HCT116 (cell line): ENCODE data around the gene SPOCD1. TPM values are rescaled to one million over a fixed set of nuclear protein-coding genes. Genes with fewer than 3 reads are reported as not detected.

ENCODE experiments used
- ATAC-seq: fragments of 200-7000 bp; cut with Tn5 transposase; 2 replicates; pipeline ENCODE4 v1.9.1; 2020; ENCODE audit warnings: mild to moderate bottlenecking, moderate library complexity
- BruUV-seq: library from RNA; stranded (reverse); fragments of 400-500 nt; replicated peaks from 2 replicates; lab custom pipeline; 2021; lab: Mats Ljungman, UMichigan
- CTCF ChIA-PET: fragments of 300-600 bp; sonication (Branson Sonifier 250); formaldehyde crosslinking; loops from one replicate; lab custom pipeline; 2021; ENCODE audit warnings: antibody characterized with exemption; lab: Charles Lee
- POLR2A ChIA-PET: fragments of 300-600, 350-600 bp; sonication (Branson Sonifier 250); formaldehyde crosslinking; loops from one replicate; lab custom pipeline; 2021; ENCODE audit warnings: antibody characterized with exemption; lab: Charles Lee
- RAD21 ChIA-PET, 2 experiments: fragments of 300-600 bp; sonication (Branson Sonifier 250); formaldehyde crosslinking; loops; one replicate each; lab custom pipeline; 2023; ENCODE audit warnings: low total read pairs in 2 of 2; ENCODE audit not compliant: uncharacterized antibody in 2 of 2, unreplicated experiment in 2 of 2, low non-redundant PET in 1 of 2; lab: Charles Lee
- DNase-seq: peaks from one replicate; pipeline ENCODE4 v3.0.0-alpha.2; 2010; ENCODE audit warnings: low read depth, low spot score
- H2AFZ ChIP-seq: fragments of 200-600 bp; shearing (Covaris generic), sonication (generic); 2 replicates; pipeline ENCODE4 v1.6.1; 2017; ENCODE audit warnings: low read depth, mixed run types, mixed read lengths, antibody characterized with exemption, low read length; ENCODE audit not compliant: poor library complexity, severe bottlenecking
- H3K27ac ChIP-seq: 2 replicates; pipeline ENCODE4 v1.5.1; 2012; ENCODE audit warnings: low read depth, low read length
- H3K27me3 ChIP-seq: fragments of 200-600 bp; sonication (generic); 2 replicates; pipeline ENCODE4 v1.6.1; 2016; ENCODE audit warnings: mixed run types, low read length, mixed read lengths; ENCODE audit not compliant: insufficient read depth
- H3K36me3 ChIP-seq, 2 experiments: fragments of 200-500 bp in 1 of 2; fragments of 200-600 bp in 1 of 2; sonication (Bioruptor generic) in 1 of 2; sonication (generic) in 1 of 2; 2 replicates each; pipeline versions ENCODE4 v1.5.1 to v1.6.1; 2014 to 2016; ENCODE audit warnings: low read length in 2 of 2, inconsistent platforms in 1 of 2, mixed read lengths in 1 of 2, mixed run types in 1 of 2; ENCODE audit not compliant: insufficient read depth in 2 of 2, control insufficient read depth in 1 of 2
- H3K4me1 ChIP-seq, 2 experiments: fragments of 200-600 bp in 1 of 2; sonication (generic) in 1 of 2; 2 replicates each; pipeline versions ENCODE4 v1.5.1 to v1.6.1; 2012 to 2017; ENCODE audit warnings: low read length in 2 of 2, inconsistent platforms in 1 of 2, mild to moderate bottlenecking in 1 of 2, mixed read lengths in 1 of 2, mixed run types in 1 of 2, moderate library complexity in 1 of 2; ENCODE audit not compliant: insufficient read depth in 2 of 2, control insufficient read depth in 1 of 2
- H3K4me2 ChIP-seq: fragments of 200-600 bp; sonication (generic); 2 replicates; pipeline ENCODE4 v1.6.1; 2017; ENCODE audit warnings: mixed run types, low read length, mixed read lengths
- H3K4me3 ChIP-seq, 2 experiments: fragments of 200-600 bp in 1 of 2; sonication (generic) in 1 of 2; replicated peaks in 1 of 2; 2 replicates each; pipeline ENCODE4 v1.5.1; 2011 to 2016; ENCODE audit warnings: low read length in 2 of 2, control low read depth in 1 of 2, low read depth in 1 of 2, mild to moderate bottlenecking in 1 of 2, mixed read lengths in 1 of 2, mixed run types in 1 of 2
- H3K79me2 ChIP-seq: fragments of 200-600 bp; sonication (generic); 2 replicates; pipeline ENCODE4 v1.6.1; 2017; ENCODE audit warnings: mild to moderate bottlenecking, mixed run types, low read length, moderate library complexity, mixed read lengths; ENCODE audit not compliant: insufficient read depth
- H3K9ac ChIP-seq: fragments of 200-600 bp; sonication (generic); 2 replicates; pipeline ENCODE4 v1.6.1; 2016; ENCODE audit warnings: low read length, mixed read lengths
- H3K9me2 ChIP-seq: fragments of 200-600 bp; sonication (generic), shearing (Covaris generic); 2 replicates; pipeline ENCODE4 v1.6.1; 2017; ENCODE audit warnings: mixed run types, mild to moderate bottlenecking, moderate library complexity; ENCODE audit not compliant: insufficient read depth
- H3K9me3 ChIP-seq, 2 experiments: fragments of 200-500 bp in 1 of 2; fragments of 200-600 bp in 1 of 2; sonication (Bioruptor generic) in 1 of 2; sonication (generic) in 1 of 2; 2 replicates each; pipeline ENCODE4 v1.6.1; 2014 to 2017; ENCODE audit warnings: low read length in 2 of 2, mixed read lengths in 2 of 2, inconsistent platforms in 1 of 2, low read depth in 1 of 2, mild to moderate bottlenecking in 1 of 2, mixed run types in 1 of 2, moderate library complexity in 1 of 2; ENCODE audit not compliant: control insufficient read depth in 1 of 2, insufficient read depth in 1 of 2
- H4K20me1 ChIP-seq: fragments of 200-600 bp; sonication (generic), shearing (Covaris generic); 2 replicates; pipeline ENCODE4 v1.6.1; 2017; ENCODE audit warnings: mixed run types, mild to moderate bottlenecking, moderate library complexity; ENCODE audit not compliant: insufficient read depth
- CBX3 ChIP-seq: IDR thresholded peaks from 2 replicates; pipeline ENCODE4 v1.6.1; 2012; ENCODE audit warnings: low read depth
- CEBPB ChIP-seq: IDR thresholded peaks from 2 replicates; pipeline ENCODE4 v1.6.1; 2012; ENCODE audit warnings: low read depth
- EGR1 ChIP-seq: IDR thresholded peaks from 2 replicates; pipeline ENCODE4 v1.6.1; 2012; ENCODE audit warnings: low read depth
- ELF1 ChIP-seq: IDR thresholded peaks from 2 replicates; pipeline ENCODE4 v1.6.1; 2012; ENCODE audit warnings: low read depth, borderline replicate concordance
- FOSL1 ChIP-seq: IDR thresholded peaks from 2 replicates; pipeline ENCODE4 v1.6.1; 2012; ENCODE audit warnings: low read depth
- JUND ChIP-seq: IDR thresholded peaks from 2 replicates; pipeline ENCODE4 v1.6.1; 2012
- POLR2A ChIP-seq: IDR thresholded peaks from 2 replicates; pipeline ENCODE4 v1.7.0; 2011; ENCODE audit warnings: borderline replicate concordance; ENCODE audit not compliant: insufficient read depth, insufficient read length; ENCODE audit errors: extremely low read depth
- RAD21 ChIP-seq: IDR thresholded peaks from 2 replicates; pipeline ENCODE4 v1.6.1; 2012; ENCODE audit warnings: low read depth, mild to moderate bottlenecking
- TCF7L2 ChIP-seq: IDR thresholded peaks from 2 replicates; pipeline ENCODE4 v1.7.0; 2011; ENCODE audit warnings: borderline replicate concordance, inconsistent platforms; ENCODE audit not compliant: insufficient read depth, insufficient read length; ENCODE audit errors: extremely low read depth
- YY1 ChIP-seq: IDR thresholded peaks from 2 replicates; pipeline ENCODE4 v1.6.1; 2011; ENCODE audit warnings: low read length, low read depth, moderate library complexity, mild to moderate bottlenecking; ENCODE audit not compliant: insufficient replicate concordance; ENCODE audit errors: extremely low read depth
- ZFX ChIP-seq: fragments of 450-650 bp; IDR thresholded peaks from 2 replicates; pipeline ENCODE4 v1.6.1; 2017
- intact Hi-C: fragments of 100-400 bp; cut with micrococcal nuclease; formaldehyde crosslinking; loops from 2 replicates; pipeline ENCODE4 v1.10.0; 2022
- total RNA-seq: library from RNA; stranded (reverse); gene quantifications from one replicate; pipeline ENCODE4 v1.2.1, GENCODE V29; 2021; ENCODE audit not compliant: unreplicated experiment
- TF ChIP-seq, protein P1 (sequence below), 3 experiments: fragments of 200-600 bp in 1 of 3; sonication (generic) in 1 of 3; IDR thresholded peaks in 2 of 3; conservative IDR thresholded peaks in 1 of 3; 2 replicates each; pipeline ENCODE4 v1.5.1; 2012 to 2017; ENCODE audit warnings: low read depth in 2 of 3, low read length in 2 of 3, antibody characterized with exemption in 1 of 3, borderline replicate concordance in 1 of 3, control low read depth in 1 of 3, mild to moderate bottlenecking in 1 of 3, mixed read lengths in 1 of 3, mixed run types in 1 of 3, moderate library complexity in 1 of 3; ENCODE audit not compliant: insufficient read depth in 1 of 3
- TF ChIP-seq, protein P2 (sequence below): IDR thresholded peaks from 2 replicates; pipeline ENCODE4 v1.6.1; 2011; ENCODE audit warnings: mild to moderate bottlenecking, low read length, moderate library complexity; ENCODE audit not compliant: insufficient replicate concordance; ENCODE audit errors: extremely low read depth

The SPOCD1 gene
- total RNA-seq, 1 experiment from 2014 or later: 5.0 TPM

DNA sequence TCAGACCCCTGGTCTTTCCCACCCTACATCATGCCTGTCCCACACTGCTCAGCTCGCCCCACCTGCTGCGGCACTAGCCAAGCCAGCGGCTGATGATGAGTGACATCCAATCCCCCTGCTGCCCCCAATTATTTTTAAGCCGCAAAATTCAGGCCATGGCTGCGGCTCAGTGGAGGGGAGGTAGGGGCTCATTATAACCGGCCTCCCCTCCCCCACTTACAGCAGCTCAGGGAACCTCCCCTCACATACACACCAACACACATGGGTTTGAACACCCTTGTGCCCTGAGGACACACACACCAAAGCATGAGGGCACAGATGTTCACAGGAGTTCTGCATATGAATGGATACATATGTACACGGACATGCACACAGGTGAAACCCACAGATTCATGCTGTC lies 57.0 kb downstream of the SPOCD1 start:
- Histone ChIP-seq H3K36me3 (no peaks in the 10 kb centered on the region), H2AFZ (no peak overlapping the region), H3K4me2 (no peak overlapping the region), H3K27ac (no peak overlapping the region), H3K79me2 (no peaks in the 10 kb centered on the region), H3K9ac (no peak overlapping the region), H3K9me3 (no peaks in the 10 kb centered on the region), H3K4me3 (no peak overlapping the region), H3K27me3 (no peaks in the 10 kb centered on the region), H3K4me1 (peaks cover 23 to 46% of the 10 kb centered on the region in 2 experiments), H4K20me1 (no peaks in the 10 kb centered on the region), H3K9me2 (no peaks in the 10 kb centered on the region)
- RAD21 ChIA-PET: no interaction called here
- POLR2A ChIA-PET: no interaction called here
- intact Hi-C loops: no loop called here
- ATAC-seq: no peak
- no TSS peak for BruUV-seq
- CTCF ChIA-PET: interaction anchor here (1.3 kb wide), 1 partner anchor 30 kb away, joined by 3 read pairs; no protein-coding TSS in a partner anchor
- no peak for TF ChIP-seq YY1
- no peak for TF ChIP-seq JUND
- no peak for TF ChIP-seq RAD21
- TF ChIP-seq EGR1: no peak
- no peak for TF ChIP-seq FOSL1
- no peak for DNase-seq

DNA sequence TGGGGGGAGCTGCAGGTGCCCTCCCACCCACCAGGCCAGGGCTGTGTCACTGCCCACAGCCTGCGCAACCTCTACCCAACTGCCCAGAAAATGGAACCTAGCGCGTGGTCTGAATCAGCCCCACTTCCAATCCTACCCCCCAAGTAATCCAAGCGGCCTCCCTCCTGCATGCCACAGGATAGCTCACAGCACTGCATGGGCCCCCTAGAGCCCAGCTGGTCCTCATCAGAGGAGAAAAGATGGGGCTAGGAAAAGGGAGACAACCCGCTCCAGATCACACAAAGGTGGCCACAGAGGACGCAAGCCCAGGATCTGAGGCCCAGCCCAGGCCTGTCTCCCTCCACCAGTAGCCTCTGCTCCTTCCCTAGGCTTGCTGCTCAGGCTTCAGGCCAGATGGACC lies 57.8 kb downstream of the SPOCD1 start:
- ATAC-seq (no peak), DNase-seq (no peak)
- intact Hi-C loops: no loop called here
- no peaks in the 10 kb centered on the region for H4K20me1 ChIP-seq
- peaks cover 24 to 41% of the 10 kb centered on the region in 2 experiments for H3K4me1 ChIP-seq
- RAD21 ChIA-PET: no interaction called here
- H3K4me3 ChIP-seq: no peak overlapping the region
- no peak overlapping the region for H3K27ac ChIP-seq
- no peaks in the 10 kb centered on the region for H3K9me3 ChIP-seq
- no peak overlapping the region for H3K4me2 ChIP-seq
- H3K9me2 ChIP-seq: no peaks in the 10 kb centered on the region
- no peaks in the 10 kb centered on the region for H3K36me3 ChIP-seq
- CTCF ChIA-PET: interaction anchor here (1.3 to 1.5 kb wide), 2 partner anchors 12 to 31 kb away, joined by 3 to 4 read pairs; no protein-coding TSS in a partner anchor
- no TSS peak for BruUV-seq
- H3K79me2 ChIP-seq: no peaks in the 10 kb centered on the region
- H2AFZ ChIP-seq: no peak overlapping the region
- no peaks in the 10 kb centered on the region for H3K27me3 ChIP-seq
- H3K9ac ChIP-seq: no peak overlapping the region
- POLR2A ChIA-PET: no interaction called here
- no peak for TF ChIP-seq YY1
- TF ChIP-seq CEBPB: no peak
- TF ChIP-seq TCF7L2: no peak
- no peak for TF ChIP-seq POLR2A
- no peak for TF ChIP-seq ZFX
- TF ChIP-seq JUND: no peak
- TF ChIP-seq, protein P1, sequence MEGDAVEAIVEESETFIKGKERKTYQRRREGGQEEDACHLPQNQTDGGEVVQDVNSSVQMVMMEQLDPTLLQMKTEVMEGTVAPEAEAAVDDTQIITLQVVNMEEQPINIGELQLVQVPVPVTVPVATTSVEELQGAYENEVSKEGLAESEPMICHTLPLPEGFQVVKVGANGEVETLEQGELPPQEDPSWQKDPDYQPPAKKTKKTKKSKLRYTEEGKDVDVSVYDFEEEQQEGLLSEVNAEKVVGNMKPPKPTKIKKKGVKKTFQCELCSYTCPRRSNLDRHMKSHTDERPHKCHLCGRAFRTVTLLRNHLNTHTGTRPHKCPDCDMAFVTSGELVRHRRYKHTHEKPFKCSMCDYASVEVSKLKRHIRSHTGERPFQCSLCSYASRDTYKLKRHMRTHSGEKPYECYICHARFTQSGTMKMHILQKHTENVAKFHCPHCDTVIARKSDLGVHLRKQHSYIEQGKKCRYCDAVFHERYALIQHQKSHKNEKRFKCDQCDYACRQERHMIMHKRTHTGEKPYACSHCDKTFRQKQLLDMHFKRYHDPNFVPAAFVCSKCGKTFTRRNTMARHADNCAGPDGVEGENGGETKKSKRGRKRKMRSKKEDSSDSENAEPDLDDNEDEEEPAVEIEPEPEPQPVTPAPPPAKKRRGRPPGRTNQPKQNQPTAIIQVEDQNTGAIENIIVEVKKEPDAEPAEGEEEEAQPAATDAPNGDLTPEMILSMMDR (IDR thresholded peaks at IDR 0.05 in 2 of 3, conservative IDR thresholded peaks at IDR 0.05 in 1 of 3; ENCODE audit: borderline replicate concordance in 1 of 3, insufficient read depth in 1 of 3, low read depth in 2 of 3, low read length in 2 of 3): no peak
- TF ChIP-seq FOSL1: no peak
- TF ChIP-seq CBX3: no peak
- no peak for TF ChIP-seq EGR1
- TF ChIP-seq, protein P2, sequence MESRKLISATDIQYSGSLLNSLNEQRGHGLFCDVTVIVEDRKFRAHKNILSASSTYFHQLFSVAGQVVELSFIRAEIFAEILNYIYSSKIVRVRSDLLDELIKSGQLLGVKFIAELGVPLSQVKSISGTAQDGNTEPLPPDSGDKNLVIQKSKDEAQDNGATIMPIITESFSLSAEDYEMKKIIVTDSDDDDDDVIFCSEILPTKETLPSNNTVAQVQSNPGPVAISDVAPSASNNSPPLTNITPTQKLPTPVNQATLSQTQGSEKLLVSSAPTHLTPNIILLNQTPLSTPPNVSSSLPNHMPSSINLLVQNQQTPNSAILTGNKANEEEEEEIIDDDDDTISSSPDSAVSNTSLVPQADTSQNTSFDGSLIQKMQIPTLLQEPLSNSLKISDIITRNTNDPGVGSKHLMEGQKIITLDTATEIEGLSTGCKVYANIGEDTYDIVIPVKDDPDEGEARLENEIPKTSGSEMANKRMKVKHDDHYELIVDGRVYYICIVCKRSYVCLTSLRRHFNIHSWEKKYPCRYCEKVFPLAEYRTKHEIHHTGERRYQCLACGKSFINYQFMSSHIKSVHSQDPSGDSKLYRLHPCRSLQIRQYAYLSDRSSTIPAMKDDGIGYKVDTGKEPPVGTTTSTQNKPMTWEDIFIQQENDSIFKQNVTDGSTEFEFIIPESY: no peak
- TF ChIP-seq ELF1: no peak
